Panc1 (cell line): Measurements from ENCODE around the gene NECTIN1.

Source experiments
- POLR2AphosphoS5 ChIP-seq: IDR thresholded peaks from 2 replicates; pipeline ENCODE4 v1.6.1; 2012; ENCODE audit warnings: mild to moderate bottlenecking, low read depth, low read length, moderate library complexity
- SIN3A ChIP-seq: IDR thresholded peaks from 2 replicates; pipeline ENCODE4 v1.6.1; 2012; ENCODE audit warnings: low read depth, mild to moderate bottlenecking, low read length, moderate library complexity, borderline replicate concordance; ENCODE audit not compliant: insufficient read depth
- TF ChIP-seq, protein P1 (sequence below): fragments of 450-650 bp; IDR thresholded peaks from 2 replicates; pipeline ENCODE4 v1.5.1; 2017; ENCODE audit warnings: mild to moderate bottlenecking

DNA sequence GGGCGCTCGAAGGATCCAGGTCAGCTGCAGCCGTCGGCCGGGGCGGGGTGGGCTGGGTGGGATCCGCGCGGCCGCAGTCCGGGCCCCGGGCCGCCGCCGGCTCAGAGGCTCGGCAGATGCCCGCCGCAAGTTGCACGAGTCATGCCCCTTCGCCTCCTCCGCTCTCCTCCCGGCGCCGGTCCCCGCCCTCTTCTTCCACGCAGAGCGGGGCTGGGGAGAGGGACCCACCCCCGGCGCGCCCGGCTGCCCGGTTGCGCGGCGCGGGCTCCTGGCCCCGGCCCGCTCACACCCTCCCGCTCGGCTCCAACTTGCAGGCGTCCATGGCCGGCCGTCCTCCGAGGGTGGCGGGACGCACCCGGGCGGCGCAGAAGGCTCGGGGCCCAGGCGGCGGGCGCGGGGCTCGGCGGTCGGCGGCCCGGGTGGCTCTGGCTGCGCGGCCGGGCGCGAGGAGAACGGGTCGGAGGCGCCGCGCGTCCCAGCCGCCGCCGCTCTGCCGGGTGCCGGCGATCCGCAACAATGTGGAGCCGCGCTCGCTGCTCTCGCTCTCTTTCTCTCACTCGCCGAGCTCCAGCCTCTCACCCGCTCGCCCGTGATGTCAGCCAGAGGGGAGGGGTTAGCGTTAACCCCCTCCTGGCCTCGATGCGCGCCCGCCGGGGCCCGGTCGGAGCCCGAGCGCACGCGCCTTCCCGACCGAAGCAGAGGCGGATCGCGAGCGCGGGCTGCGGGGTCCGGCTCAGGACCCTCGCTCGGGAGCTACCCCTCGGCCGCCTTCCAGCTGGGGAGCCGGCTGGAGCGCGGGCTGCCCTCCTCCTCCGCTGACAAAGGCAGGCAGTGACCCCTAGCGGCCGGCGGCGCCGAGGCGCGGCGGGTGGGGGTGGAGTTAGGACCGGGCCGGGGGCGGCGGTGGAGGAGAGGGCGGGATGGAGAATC, at the start of gene NECTIN1:
- TF ChIP-seq, protein P1, sequence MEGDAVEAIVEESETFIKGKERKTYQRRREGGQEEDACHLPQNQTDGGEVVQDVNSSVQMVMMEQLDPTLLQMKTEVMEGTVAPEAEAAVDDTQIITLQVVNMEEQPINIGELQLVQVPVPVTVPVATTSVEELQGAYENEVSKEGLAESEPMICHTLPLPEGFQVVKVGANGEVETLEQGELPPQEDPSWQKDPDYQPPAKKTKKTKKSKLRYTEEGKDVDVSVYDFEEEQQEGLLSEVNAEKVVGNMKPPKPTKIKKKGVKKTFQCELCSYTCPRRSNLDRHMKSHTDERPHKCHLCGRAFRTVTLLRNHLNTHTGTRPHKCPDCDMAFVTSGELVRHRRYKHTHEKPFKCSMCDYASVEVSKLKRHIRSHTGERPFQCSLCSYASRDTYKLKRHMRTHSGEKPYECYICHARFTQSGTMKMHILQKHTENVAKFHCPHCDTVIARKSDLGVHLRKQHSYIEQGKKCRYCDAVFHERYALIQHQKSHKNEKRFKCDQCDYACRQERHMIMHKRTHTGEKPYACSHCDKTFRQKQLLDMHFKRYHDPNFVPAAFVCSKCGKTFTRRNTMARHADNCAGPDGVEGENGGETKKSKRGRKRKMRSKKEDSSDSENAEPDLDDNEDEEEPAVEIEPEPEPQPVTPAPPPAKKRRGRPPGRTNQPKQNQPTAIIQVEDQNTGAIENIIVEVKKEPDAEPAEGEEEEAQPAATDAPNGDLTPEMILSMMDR, result peak; percentile 100
- TF ChIP-seq SIN3A, result 0 out of 2 replicates have a peak, but pooled peaks have one; percentile 48
- peak; percentile 50; the same call in 1 of the 2 replicates for TF ChIP-seq POLR2AphosphoS5
